ENCODE results near the gene MPI.
"Not testable (repeated sequence)": the region's sequence is repeated elsewhere in the genome, so short reads cannot be mapped to it uniquely, and the experiment has no call there.

MPI gene

GRCh38 chr15:74863239-74864056, 26.4 kb upstream of the MPI start:
- DNase-seq = no peak

- DNase-seq = no peak
Measured at GRCh38 chr15:74864296-74864695, 25.5 kb upstream of the MPI start.

- no peak for DNase-seq
Measured at GRCh38 chr15:74865316-74865715, 24.5 kb upstream of the MPI start.

- DNase-seq = no peak
Measured at GRCh38 chr15:74866090-74866489, 23.8 kb upstream of the MPI start.

- no peak for DNase-seq
Measured at GRCh38 chr15:74867466-74868038, 22.3 kb upstream of the MPI start.

GRCh38 chr15:74868059-74868458, 21.8 kb upstream of the MPI start:
- DNase-seq = peak; percentile 33

GRCh38 chr15:74869372-74869725, 20.5 kb upstream of the MPI start:
- no peak for DNase-seq

GRCh38 chr15:74869726-74870407, 20.0 kb upstream of the MPI start:
- peak; percentile 46 for DNase-seq

GRCh38 chr15:74870436-74871215, 19.2 kb upstream of the MPI start:
- DNase-seq = no peak

- no peak for DNase-seq
Measured at GRCh38 chr15:74872702-74873035, 17.2 kb upstream of the MPI start.

- DNase-seq = peak; percentile 91
Measured at GRCh38 chr15:74873036-74873755, 16.6 kb upstream of the MPI start, which contains the start of gene SCAMP2. SCAMP2 (minus strand) TSS chr15:74873365; CDS start chr15:74873255, 110 bp downstream.

- DNase-seq = peak; percentile 27
Measured at GRCh38 chr15:74873756-74874424, 16.0 kb upstream of the MPI start.

GRCh38 chr15:74878273-74878672, 11.6 kb upstream of the MPI start:
- no peak for DNase-seq

- no peak for DNase-seq
Measured at GRCh38 chr15:74882528-74882927, 7.3 kb upstream of the MPI start.

- DNase-seq = no peak
Measured at GRCh38 chr15:74884428-74885223, 5.2 kb upstream of the MPI start.

GRCh38 chr15:74885461-74885860, 4.4 kb upstream of the MPI start:
- no peak for DNase-seq

GRCh38 chr15:74887537-74888193, 2.2 kb upstream of the MPI start:
- not testable (repeated sequence) for DNase-seq

- no peak for DNase-seq
Measured at GRCh38 chr15:74888716-74889115, 1.1 kb upstream of the MPI start.

- DNase-seq = no peak
Measured at GRCh38 chr15:74889390-74889882, 406 bp upstream of the MPI start.

- no peak for DNase-seq
Measured at GRCh38 chr15:74890665-74890960, 771 bp downstream of the MPI start.

GRCh38 chr15:74891469-74891868, 1.6 kb downstream of the MPI start:
- no peak for DNase-seq

Measured in CD4-positive, alpha-beta T cell treated with Interleukin-12 subunit alpha and Interleukin-12 subunit beta, for 1 hour (primary cell).